ENCODE results near the gene XAGE3. TPM values are rescaled to one million over a fixed set of nuclear protein-coding genes. Genes with fewer than 3 reads are reported as not detected.
"Not testable (repeated sequence)": the region's sequence is repeated elsewhere in the genome, so short reads cannot be mapped to it uniquely, and the experiment has no call there.

The XAGE3 gene
- total RNA-seq, 1 donor from 2014 or later: not detected

- intact Hi-C loops (cut with DNase I); DNase-seq (ENCODE audit: missing footprints); ATAC-seq: not testable (repeated sequence)
Measured at GRCh38 chrX:52856991-52857525, 10.8 kb downstream of the XAGE3 start.

DNA sequence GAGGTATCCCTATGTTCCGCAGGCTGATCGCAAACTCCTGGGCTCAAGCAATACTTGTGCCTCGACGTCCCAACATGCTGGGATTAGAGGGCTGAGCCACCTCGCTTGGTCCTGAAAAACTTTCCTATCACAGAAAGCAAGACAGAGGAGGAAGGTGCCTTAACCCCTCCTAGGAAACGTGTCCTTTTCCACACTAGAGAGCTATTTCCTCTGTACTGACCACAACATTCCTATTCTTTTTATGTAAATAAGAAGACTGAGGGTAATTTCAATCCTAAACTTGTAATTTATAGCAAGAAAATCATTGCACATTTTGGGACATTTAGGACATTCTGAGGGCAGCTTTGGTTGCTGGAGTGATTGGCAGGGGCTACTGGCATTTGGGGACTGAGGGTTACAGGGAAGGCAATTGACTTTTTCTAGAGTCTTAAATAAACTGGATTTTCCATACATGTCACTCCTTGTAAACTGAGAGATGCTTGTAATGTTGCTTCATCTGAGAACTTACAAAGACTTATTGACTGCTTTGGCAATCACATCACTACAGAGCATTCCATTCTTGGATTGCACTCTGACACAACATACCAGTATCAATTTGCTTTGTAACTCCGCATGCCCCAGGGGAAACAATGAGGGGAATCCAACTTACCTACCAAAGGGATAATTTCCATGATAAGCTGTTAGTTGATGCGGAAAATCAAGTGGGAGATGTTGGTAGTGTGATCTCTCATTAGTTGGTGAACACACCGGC is 15.6 kb downstream of the XAGE3 start:
- ATAC-seq: no peak
- intact Hi-C loops (cut with DNase I): no loop called here

DNA sequence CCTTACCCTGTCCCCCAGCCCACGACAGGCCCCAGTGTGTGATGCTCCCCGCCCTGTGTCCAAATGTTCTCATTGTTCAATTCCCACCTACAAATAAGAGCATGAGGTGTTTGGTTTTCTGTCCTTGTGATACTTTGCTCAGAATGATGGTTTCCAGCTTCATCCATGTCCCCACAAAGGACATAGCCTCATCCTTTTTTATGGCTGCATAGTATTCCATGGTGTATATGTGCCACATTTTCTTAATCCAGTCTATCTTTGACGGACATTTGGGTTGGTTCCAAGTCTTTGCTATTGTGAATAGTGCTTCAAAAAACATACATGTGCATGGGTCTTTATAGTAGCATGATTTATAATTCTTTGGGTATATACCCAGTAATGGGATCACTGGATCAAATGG is 24.3 kb downstream of the XAGE3 start:
- ATAC-seq; DNase-seq (ENCODE audit: missing footprints); intact Hi-C loops (cut with DNase I): not testable (repeated sequence)

More for the DNA sequence above, 15.6 kb downstream of the XAGE3 start:
- DNase-seq (ENCODE audit: missing footprints): no peak

- intact Hi-C loops (cut with DNase I): no loop called here
- no peak for ATAC-seq
Measured at GRCh38 chrX:52839137-52839536, 28.7 kb downstream of the XAGE3 start.

GRCh38 chrX:52830551-52830950 is 37.3 kb downstream of the XAGE3 start:
- ATAC-seq: no peak
- DNase-seq (ENCODE audit: missing footprints): no peak
- intact Hi-C loops (cut with DNase I): no loop called here

More at GRCh38 chrX:52839137-52839536, 28.7 kb downstream of the XAGE3 start:
- DNase-seq (ENCODE audit: missing footprints): no peak

DNA sequence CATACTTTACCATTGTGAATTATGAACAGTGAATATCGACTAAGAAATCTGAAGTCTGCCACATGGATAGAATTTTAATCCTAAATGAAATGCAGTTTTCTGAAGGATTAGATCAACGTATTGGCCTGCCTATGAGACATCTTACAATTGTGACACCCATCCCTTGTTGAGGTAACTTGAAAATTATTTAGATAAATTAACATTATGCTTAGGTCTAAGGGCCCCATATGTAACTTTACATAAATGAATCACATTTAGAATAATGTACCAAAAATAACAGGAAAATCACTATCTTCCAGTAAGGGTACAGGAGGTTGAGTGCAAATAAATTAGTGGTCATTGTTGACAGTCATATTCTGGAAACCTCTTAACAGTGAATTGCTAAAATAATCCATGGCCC is 43.3 kb downstream of the XAGE3 start:
- ATAC-seq (no peak), DNase-seq (ENCODE audit: missing footprints) (no peak)
- intact Hi-C loops (cut with DNase I): no loop called here

DNA sequence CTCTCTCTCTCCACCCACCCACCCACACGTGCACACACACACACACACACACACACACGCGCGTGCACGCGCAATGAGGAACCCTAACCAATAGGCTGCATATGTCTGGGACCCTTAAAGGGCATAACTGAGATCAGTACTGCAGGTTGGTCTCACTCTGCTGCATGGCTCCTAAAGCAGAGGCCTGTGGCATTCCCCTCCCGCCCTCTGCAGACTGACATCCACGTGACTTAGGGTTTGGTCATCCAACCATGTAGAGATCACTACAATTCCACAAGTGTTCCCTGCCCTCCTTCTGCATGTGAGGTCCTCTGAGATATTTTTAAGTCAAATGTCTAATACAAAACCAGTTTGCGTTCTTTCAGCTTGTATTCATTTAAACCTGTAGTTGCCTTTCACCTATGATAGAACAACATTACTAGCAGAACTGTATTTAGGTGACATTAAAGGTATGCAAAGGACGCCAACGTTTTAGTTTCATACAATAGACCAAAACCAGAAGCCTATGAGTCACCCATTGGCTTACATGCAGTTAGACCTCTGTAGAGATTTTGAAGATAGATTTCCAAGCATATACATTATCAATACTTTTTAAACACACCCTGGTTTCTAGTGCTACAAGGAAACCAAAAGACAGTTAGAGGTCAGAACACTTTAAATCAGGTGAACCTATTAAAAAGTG is 46.7 kb downstream of the XAGE3 start:
- intact Hi-C loops (cut with DNase I): no loop called here
- ATAC-seq (no peak), DNase-seq (ENCODE audit: missing footprints) (no peak)

- ATAC-seq (no peak), DNase-seq (ENCODE audit: missing footprints) (no peak)
- intact Hi-C loops (cut with DNase I): no loop called here
Measured at GRCh38 chrX:52819788-52820187, 48.1 kb downstream of the XAGE3 start.

Other genes starting within 250 kb of the XAGE3 start
- not detected for gene SSX7, start 213.2 kb downstream of the XAGE3 start, total RNA-seq
- gene SSX2, start 160.9 kb downstream of the XAGE3 start, total RNA-seq: not detected
- gene SSX2B, start 116.8 kb downstream of the XAGE3 start, total RNA-seq: not detected
- not detected for gene SPANXN5, start 70.7 kb downstream of the XAGE3 start, total RNA-seq
- gene XAGE5, start 56.8 kb downstream of the XAGE3 start, total RNA-seq: not detected
- 6.8 TPM for gene FAM156B, start 29.2 kb upstream of the XAGE3 start, total RNA-seq
- gene FAM156A, start 90.4 kb upstream of the XAGE3 start, total RNA-seq: 7.3 TPM
- 0.35 TPM for gene GPR173, start 180.7 kb upstream of the XAGE3 start, total RNA-seq
- gene TSPYL2, start 214.3 kb upstream of the XAGE3 start, total RNA-seq: 34.1 TPM
- gene KANTR, start 226.1 kb upstream of the XAGE3 start, total RNA-seq: 3.4 TPM